ENCODE data around the gene HIVEP3.

DNA sequence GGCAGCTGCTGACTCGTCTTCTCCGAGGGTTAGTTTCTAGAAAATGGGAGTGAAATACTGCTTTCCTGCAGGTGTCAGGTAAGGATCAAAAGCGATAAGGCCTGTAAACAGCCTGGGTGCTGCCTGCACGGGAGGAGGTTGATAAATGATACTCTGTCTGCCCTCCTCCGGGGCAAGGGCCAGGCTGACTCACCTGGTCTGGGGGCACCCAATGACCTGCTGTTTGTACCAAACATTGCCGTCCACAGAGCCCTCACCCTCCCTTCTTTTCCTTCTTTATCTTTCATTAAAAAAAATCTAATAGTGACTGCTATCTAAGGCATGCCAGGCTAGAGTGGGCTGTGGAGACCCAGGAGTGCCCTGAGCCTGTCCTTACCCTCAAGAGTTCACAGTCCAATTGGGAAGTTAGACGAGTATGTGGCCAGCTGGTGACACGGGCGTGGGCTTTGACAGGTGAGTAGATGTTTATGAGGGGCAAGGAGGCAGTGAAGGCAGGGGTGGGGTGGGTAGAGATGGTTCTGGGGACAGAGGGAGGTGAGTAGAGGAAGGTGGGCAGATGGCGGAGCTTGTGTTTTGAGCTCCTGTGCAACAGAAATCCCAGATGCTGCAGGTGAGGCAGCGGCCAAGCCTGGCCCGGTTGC lies 450.5 kb downstream of the HIVEP3 start:
- TF ChIP-seq, protein P1, sequence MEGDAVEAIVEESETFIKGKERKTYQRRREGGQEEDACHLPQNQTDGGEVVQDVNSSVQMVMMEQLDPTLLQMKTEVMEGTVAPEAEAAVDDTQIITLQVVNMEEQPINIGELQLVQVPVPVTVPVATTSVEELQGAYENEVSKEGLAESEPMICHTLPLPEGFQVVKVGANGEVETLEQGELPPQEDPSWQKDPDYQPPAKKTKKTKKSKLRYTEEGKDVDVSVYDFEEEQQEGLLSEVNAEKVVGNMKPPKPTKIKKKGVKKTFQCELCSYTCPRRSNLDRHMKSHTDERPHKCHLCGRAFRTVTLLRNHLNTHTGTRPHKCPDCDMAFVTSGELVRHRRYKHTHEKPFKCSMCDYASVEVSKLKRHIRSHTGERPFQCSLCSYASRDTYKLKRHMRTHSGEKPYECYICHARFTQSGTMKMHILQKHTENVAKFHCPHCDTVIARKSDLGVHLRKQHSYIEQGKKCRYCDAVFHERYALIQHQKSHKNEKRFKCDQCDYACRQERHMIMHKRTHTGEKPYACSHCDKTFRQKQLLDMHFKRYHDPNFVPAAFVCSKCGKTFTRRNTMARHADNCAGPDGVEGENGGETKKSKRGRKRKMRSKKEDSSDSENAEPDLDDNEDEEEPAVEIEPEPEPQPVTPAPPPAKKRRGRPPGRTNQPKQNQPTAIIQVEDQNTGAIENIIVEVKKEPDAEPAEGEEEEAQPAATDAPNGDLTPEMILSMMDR (conservative IDR thresholded peaks at IDR 0.05): no peak
- no peak for TF ChIP-seq EZH2 (IDR thresholded peaks at IDR 0.05; ENCODE audit: low read depth)
